ENCODE data around the gene ZBTB48. TPM values are rescaled to one million over a fixed set of nuclear protein-coding genes. Genes with fewer than 3 reads are reported as not detected.
"Not testable (repeated sequence)": the region's sequence is repeated elsewhere in the genome, so short reads cannot be mapped to it uniquely, and the experiment has no call there.

The ZBTB48 gene
- total RNA-seq, 1 experiment from 2014 or later = 36.7 TPM

- in situ Hi-C loops (cut with HindIII; ENCODE audit: low pct_unique_long_range_greater_than_20kb, low sequenced_read_pairs) = no loop called here
- no peak for DNase-seq (ENCODE audit: low read depth)
These were observed 7.6 kb downstream of the ZBTB48 start for GRCh38 chr1:6587261-6588005.

DNA sequence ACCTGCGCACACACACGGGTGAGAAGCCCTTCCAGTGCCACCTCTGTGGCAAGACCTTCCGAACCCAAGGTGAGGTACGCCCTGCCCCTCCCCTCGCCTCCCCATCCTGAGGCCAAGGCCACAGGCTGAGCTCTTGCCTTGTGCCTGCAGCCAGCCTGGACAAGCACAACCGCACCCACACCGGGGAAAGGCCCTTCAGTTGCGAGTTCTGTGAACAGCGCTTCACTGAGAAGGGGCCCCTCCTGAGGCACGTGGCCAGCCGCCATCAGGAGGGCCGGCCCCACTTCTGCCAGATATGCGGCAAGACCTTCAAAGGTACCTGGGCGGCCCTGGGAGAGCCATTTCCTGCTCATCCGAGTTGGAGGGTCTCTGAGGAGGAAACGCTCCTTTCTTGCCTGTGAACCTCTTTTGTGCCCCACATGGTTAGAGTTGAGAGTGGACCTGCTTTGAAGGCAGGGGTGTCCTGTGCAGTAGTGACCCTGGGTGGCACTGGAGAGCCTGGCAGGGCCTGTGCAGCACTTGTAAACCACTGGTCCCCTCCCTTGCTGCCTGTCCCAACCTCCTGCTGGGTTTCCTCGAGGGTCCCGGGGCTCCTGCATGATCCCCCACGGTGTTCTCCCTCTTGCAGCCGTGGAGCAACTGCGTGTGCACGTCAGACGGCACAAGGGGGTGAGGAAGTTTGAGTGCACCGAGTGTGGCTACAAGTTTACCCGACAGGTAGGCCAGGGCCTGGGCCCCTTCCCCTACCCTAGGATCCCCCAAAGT lies 8.5 kb downstream of the ZBTB48 start:
- in situ Hi-C loops (cut with HindIII; ENCODE audit: low pct_unique_long_range_greater_than_20kb, low sequenced_read_pairs) = no loop called here
- no peak for DNase-seq (ENCODE audit: low read depth)

- in situ Hi-C loops (cut with HindIII; ENCODE audit: low pct_unique_long_range_greater_than_20kb, low sequenced_read_pairs) = no loop called here
- DNase-seq (ENCODE audit: low read depth) = no peak
These were observed 9.2 kb downstream of the ZBTB48 start for GRCh38 chr1:6588893-6589520.

DNA sequence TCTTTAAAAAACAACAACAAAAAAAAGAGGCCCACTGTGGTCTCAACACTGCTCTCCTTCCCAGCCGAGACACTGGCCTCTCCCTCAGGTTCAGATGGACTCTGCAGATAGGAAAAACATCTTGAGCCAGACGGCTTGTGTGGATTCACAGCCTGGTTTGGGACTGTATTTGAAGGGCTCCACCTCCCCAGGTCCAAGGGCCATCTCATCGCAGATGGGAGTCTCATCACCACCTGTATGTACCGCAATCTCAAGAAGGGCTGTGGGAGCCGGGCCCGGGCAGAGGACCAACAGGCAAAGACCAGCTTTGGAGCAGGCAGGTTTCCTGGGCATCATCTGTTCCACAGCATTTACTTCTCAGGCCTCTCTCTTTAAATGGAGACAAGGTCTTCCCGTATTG lies 10.3 kb downstream of the ZBTB48 start:
- in situ Hi-C loops (cut with HindIII; ENCODE audit: low pct_unique_long_range_greater_than_20kb, low sequenced_read_pairs) = no loop called here
- no peak for DNase-seq (ENCODE audit: low read depth)

DNA sequence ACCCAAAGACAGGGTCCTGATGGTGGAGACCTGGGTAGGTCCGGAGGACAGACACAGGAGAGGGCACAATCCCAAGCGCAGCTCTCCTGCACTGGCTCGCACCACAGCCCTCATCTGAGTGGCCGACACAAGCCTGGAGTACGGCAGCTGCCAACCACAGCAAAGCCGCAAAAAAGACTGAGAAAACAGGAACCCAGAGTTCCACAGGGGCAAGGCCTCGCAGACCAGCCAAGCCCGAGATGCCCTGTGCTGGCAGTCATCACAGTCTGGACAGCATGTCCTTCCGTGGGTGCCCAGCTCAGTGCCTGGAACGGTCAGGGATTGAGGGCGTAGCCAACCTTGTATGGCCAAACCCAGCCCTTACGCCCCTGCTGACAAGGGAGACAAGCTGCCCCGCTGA lies 11.4 kb downstream of the ZBTB48 start:
- DNase-seq (ENCODE audit: low read depth) = no peak
- in situ Hi-C loops (cut with HindIII; ENCODE audit: low pct_unique_long_range_greater_than_20kb, low sequenced_read_pairs) = no loop called here

DNA sequence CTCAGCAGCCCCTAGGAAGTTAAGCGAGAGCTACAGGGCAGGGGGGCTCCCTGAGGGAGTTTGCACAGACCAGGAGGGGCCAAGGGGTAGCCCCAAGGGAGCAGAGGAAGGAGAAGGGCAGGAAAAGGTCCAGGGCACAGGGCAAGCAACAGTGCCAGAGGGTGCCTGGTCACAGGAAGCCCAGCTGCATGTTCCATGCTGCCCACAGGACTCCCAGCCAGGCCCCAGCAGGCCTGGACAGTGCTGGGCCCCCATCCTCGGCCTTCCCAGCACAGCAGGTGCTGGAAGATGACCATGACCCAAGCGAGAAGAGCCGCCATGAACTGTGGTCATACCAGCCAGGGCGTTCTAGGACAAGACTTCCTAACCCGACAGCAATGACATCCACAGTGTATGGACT lies 11.8 kb downstream of the ZBTB48 start:
- in situ Hi-C loops (cut with HindIII; ENCODE audit: low pct_unique_long_range_greater_than_20kb, low sequenced_read_pairs) = no loop called here
- no peak for DNase-seq (ENCODE audit: low read depth)

DNA sequence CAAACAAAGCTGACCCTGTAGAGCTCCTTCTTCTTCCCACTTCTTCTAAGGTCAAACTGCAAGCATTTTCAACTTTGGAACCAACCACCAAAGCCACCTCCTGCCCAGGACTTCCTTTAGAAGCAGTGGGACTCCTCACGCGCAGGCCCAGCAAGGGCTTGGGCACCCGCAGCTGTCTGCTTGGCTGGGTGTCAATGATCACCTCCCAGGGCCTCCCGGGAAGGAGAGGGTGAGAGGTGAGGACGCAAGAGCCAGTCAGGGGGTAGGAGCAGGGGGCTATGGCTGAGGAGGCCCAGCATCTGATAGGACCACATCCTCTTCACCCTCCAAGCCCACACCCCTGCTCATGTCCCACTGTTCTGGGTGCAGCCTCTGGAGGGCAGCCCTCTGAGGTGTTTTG lies 12.6 kb downstream of the ZBTB48 start:
- in situ Hi-C loops (cut with HindIII; ENCODE audit: low pct_unique_long_range_greater_than_20kb, low sequenced_read_pairs) = no loop called here
- no peak for DNase-seq (ENCODE audit: low read depth)

DNA sequence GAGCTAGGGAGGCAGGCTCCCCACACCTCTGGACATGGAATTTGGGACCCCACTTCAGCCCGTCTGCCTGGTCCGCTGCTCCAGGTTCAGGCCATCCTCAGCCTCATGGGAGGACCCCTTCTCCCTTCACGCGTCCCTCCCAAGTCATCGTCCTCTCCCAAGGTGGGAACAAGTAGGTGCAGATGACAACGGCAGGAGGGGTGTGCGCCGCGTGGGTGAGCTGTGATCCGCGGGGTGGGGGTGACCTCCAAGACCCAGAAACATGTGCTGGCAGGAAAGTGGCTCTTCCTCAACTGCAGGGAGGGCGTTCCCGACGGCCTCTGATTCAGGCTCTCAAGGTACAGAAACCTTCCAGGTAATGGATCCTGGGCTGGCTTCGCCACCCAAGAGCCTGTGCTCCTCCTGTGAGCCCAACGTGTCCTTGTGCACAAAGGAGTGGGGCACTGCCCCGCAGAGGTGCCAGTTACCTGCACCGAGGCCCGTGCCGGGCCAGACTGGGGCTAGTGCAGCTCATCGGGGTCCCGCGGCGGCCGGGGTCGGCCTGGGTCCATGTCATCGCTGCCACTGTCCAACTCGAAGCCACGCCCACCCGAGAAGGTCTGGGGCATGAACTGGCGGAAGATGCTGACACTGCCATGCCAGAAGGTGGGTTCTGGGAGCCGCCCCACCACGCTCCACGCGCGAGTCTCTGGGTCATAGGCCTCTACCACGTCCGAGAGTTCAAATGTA lies 13.2 kb downstream of the ZBTB48 start:
- DNase-seq (ENCODE audit: low read depth) = no peak
- in situ Hi-C loops (cut with HindIII; ENCODE audit: low pct_unique_long_range_greater_than_20kb, low sequenced_read_pairs) = no loop called here

DNA sequence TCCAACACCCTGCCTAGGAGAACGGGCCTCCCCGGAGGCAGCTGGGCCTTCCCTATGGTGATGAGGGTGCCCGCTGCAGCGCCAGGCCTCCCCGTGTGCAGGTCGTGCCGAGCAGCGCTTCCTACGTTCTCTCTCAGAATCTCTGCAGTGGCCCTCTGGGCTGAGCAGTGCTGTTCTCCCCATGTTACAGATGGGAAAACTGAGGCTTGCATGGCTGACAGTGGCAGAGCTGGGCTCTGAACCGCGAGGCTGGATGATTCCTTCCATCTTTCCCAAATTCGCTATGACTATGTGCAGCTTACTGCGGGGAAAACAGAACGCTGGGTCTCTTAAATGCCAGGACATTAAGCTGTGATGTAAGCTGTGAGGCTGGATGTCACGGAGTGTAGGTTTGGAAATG lies 14.0 kb downstream of the ZBTB48 start:
- in situ Hi-C loops (cut with HindIII; ENCODE audit: low pct_unique_long_range_greater_than_20kb, low sequenced_read_pairs) = no loop called here
- DNase-seq (ENCODE audit: low read depth) = no peak

GRCh38 chr1:6594977-6595740 lies 15.4 kb downstream of the ZBTB48 start:
- in situ Hi-C loops (cut with HindIII; ENCODE audit: low pct_unique_long_range_greater_than_20kb, low sequenced_read_pairs) = no loop called here
- no peak for DNase-seq (ENCODE audit: low read depth)

DNA sequence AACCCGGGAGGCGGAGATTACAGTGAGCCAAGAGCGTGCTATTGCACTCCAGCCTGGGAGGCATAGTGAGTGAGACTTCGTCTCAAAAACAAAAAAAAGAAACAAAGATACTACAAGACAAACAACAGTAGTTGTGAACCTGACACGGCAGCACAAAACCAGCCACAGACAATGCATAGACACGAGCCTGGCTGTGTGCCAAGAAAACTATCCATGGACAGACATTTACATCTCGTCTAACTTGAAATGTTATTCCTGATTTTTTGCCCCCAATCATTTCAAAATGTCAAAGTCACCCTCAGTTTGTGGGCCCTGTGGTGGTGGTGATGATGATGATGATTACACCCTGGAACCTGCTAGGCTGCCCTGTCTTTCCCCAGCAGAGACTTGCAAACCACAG lies 16.6 kb downstream of the ZBTB48 start:
- in situ Hi-C loops (cut with HindIII; ENCODE audit: low pct_unique_long_range_greater_than_20kb, low sequenced_read_pairs) = no loop called here
- DNase-seq (ENCODE audit: low read depth) = no peak

DNA sequence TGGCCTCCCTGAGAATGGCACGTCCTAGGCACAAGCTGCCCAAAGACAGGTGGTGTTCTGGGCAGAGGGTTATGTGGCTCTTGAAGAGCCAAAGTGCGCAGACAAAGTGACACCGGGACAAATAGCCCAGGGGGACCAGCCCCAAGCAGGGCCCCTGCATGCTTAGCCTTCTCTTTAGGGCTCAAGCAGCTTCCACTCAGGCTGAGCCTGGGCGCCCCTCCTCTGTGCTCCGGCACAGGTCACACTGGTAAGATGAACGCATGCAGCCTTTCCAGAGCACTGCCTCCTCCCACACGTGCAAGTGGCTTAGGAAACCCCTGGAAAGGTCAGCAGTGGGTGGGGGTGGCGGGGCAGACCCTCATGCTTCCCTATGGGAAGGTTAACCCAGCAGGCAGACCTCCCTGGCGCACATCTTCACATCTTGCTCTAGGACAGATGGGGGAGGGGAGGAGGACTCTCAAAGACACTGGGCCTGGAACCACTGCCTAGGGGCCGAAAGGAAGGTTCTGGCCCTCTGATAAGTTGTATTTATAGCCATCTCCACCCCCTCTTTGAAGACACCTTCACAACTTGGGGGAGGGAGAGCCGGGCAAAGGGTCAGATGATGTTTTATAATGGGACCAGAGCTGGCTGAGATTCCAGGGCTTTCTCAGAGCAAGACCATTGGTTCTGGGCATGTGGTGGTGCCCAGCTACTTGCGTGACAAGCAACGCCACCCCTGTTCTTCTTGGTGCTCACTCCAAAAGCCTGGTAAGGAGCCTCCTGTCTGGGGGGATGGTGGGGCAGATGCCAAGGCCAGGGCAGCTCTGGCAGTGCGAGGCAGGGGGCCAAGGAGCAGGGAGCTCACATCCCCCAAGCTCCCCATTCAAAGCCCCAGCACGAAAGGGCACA lies 17.3 kb downstream of the ZBTB48 start:
- no peak for DNase-seq (ENCODE audit: low read depth)
- in situ Hi-C loops (cut with HindIII; ENCODE audit: low pct_unique_long_range_greater_than_20kb, low sequenced_read_pairs) = no loop called here

GRCh38 chr1:6597777-6598131 lies 18.0 kb downstream of the ZBTB48 start:
- in situ Hi-C loops (cut with HindIII; ENCODE audit: low pct_unique_long_range_greater_than_20kb, low sequenced_read_pairs) = no loop called here

DNA sequence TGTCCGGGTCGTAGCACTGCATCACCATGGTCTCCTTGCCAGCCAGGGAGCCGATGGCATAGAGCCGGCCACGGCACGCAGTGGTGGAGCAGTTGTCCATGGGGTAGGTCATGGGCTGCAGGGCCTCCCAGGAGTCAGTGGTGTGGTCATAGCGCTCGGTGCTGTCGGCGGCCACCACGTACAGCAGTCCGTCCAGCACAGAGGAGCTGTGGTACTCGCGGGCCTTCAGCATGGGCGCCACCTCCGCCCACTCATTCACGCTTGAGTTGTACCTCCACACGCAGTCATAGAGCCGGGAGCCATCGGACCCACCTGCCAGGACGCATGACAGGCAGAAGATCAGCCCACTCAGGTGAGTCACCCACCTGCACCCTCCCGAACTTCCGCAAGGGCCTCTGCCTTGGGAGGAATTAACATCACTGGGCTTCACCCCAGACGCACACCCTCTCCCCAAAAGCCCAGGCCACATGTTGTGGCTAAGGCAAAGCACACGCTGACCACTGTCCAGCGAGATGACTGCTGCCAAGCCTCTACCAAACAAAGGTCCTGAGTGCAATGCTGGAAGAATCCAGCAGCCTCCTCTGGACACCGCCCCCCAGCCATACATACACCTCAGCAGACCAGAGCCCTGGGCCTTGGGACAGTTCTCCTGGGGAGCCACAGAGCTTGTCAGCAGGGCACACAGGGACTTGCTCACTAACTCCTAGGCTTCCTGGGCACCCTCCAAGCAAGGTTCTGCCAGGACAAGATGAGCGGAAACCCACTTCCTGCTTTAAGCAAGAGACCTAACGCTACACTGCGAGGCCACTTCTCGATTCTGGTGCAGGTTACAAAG lies 19.6 kb downstream of the ZBTB48 start:
- in situ Hi-C loops (cut with HindIII; ENCODE audit: low pct_unique_long_range_greater_than_20kb, low sequenced_read_pairs) = no loop called here
- DNase-seq (ENCODE audit: low read depth) = peak; percentile 16

More at GRCh38 chr1:6597777-6598131, 18.0 kb downstream of the ZBTB48 start:
- DNase-seq (ENCODE audit: low read depth) = no peak

- in situ Hi-C loops (cut with HindIII; ENCODE audit: low pct_unique_long_range_greater_than_20kb, low sequenced_read_pairs) = not testable (repeated sequence)
These were observed 20.2 kb downstream of the ZBTB48 start for GRCh38 chr1:6599991-6600390.

DNA sequence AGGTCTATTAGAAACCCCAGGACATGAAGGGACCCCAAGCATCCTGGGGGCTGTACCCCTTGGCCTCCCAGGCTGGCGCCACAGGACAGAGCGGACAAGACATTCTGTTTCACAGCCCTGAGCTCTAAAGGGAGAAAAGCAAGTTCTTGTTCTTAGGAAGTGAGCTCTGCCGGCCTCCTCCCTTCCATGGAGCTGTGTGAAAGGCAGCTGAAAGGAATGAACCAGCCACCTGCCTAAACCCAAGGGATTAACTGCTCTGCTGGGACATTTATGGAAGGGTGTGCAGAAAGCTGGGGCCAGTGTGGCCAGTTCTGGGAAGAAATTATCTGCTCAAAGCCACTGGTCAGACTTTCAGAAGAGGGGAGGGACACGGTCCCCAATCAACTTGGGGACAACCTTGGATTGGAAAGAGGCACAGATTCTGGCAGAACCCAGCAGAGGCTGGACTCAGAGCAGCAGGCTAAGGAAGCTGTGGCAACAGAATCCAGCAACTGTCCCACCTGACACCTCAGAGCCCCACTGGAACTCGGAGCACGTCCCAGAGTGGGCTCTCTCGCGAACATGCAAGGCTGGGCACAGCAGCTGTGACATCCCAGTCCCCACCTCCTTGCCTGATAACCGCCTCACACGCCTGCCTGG lies 20.7 kb downstream of the ZBTB48 start:
- in situ Hi-C loops (cut with HindIII; ENCODE audit: low pct_unique_long_range_greater_than_20kb, low sequenced_read_pairs) = no loop called here
- DNase-seq (ENCODE audit: low read depth) = no peak

More at GRCh38 chr1:6599991-6600390, 20.2 kb downstream of the ZBTB48 start:
- not testable (repeated sequence) for DNase-seq (ENCODE audit: low read depth)
